ENCODE results near the gene CAMK2B.
"Not testable (repeated sequence)": the region's sequence is repeated elsewhere in the genome, so short reads cannot be mapped to it uniquely, and the experiment has no call there.

The CAMK2B gene

DNA sequence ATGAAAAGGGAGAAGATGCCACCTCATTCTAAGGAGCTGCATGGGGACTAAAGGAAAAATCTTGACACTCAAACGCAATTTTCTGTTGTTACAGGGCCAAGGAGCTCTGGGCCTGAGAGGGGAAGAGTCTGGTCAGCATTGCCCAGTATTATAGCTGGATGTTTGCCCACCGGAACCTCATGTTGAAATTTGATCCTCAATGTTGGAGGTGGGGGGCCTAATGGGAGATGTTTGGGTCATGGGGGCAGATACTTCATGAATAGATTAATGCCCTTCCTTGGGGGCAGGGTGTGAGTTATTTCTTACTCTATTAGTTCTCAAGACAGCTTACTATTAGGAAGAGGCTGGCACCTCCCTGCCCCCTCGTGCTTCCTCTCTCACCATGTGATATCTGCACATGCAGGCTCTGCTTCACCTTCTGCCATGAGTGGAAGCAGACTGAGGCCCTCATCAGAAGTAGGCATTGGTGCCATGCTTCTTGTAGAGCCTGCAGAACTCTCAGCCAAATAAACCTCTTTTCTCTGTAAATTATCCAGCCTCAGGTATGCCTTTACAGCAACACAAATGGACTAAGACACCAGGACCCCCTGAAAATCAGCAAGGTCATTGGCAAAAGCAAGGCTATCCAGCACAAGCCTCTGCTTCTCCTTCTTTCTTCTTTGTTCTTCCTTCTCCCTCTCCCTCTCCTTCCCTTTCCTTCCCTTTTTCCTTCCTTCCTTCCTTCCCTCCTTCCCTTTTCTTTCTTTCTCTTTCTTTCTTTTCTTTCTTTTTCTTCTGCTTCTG lies 151.3 kb downstream of the CAMK2B start:
- Mint-ChIP-seq H3K4me1 (peaks cover 18% of the 10 kb centered on the region), H3K27me3 (ENCODE audit: low read depth, poor library complexity) (peaks cover 75% of the 10 kb centered on the region), H3K27ac (no peak overlapping the region), H3K9me3 (peaks cover 17% of the 10 kb centered on the region), H3K4me3 (no peak overlapping the region), H3K36me3 (ENCODE audit: low read depth) (no peaks in the 10 kb centered on the region)
- DNase-seq: no peak
- TF ChIP-seq CTCF (IDR thresholded peaks at IDR 0.05): no peak

DNA sequence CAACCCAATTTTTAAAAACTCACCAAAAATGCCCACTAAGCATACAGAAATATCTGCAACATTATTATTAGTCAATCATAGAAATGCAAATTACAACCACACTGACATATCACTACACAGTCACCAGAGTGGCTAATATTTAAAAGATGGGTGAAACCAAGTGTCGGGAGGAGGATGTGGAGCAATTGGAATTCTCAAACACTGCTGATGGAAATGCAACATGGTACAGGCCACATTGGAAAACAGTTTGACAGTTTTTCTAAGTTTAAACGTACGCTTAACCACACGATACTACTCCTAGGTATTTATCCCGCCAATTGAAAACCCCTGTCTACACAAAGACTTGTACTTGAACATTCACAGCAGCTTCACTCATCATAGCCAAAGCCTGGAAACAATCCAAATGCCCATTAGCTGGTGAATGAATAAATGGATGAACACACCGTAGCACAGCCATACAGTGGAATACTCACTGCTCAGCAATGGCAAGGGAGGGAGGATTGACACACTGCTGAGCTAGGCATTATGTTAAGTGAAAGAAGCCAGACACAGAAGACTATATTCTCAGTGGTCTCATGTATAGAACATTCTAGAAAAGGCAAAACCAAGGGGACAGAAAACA lies 152.5 kb downstream of the CAMK2B start:
- TF ChIP-seq CTCF (IDR thresholded peaks at IDR 0.05): no peak
- no peak overlapping the region for H3K4me3 Mint-ChIP-seq
- peaks cover 22% of the 10 kb centered on the region for H3K9me3 Mint-ChIP-seq
- peaks cover 72% of the 10 kb centered on the region for H3K27me3 Mint-ChIP-seq (ENCODE audit: low read depth, poor library complexity)
- no peak for DNase-seq
- H3K4me1 Mint-ChIP-seq: peaks cover 16% of the 10 kb centered on the region
- H3K36me3 Mint-ChIP-seq (ENCODE audit: low read depth): no peaks in the 10 kb centered on the region
- H3K27ac Mint-ChIP-seq: no peak overlapping the region

- Mint-ChIP-seq H3K36me3 (ENCODE audit: low read depth) (no peaks in the 10 kb centered on the region), H3K27me3 (ENCODE audit: low read depth, poor library complexity) (peaks cover 74% of the 10 kb centered on the region), H3K4me1 (peaks cover 13% of the 10 kb centered on the region), H3K27ac (no peak overlapping the region), H3K4me3 (no peak overlapping the region), H3K9me3 (peaks cover 22% of the 10 kb centered on the region)
- DNase-seq: no peak
- TF ChIP-seq CTCF (IDR thresholded peaks at IDR 0.05): no peak
These were observed 153.0 kb downstream of the CAMK2B start for GRCh38 chr7:44172352-44172751.

DNA sequence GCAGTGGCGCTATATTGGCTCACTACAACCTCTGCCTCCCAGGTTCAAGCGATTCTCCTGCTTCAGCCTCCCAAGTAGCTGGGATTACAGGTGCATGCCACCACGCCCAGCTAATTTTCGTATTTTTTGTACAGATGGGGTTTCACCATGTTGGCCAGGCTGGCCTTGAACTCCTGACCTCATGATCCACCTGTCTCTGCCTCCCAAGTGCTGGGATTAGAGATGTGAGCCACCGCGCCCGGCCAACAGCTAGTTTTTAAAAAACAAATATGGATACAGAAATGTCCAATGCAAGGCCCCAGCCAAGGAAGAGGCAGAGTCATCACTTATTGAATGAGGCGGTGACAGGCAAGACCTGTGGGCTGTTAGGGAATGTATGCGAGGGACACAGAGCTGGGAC lies 153.5 kb downstream of the CAMK2B start:
- not testable (repeated sequence) for DNase-seq
- H3K9me3 Mint-ChIP-seq: peaks cover 26% of the 10 kb centered on the region

GRCh38 chr7:44167920-44168319 lies 157.5 kb downstream of the CAMK2B start:
- DNase-seq: no peak
- Mint-ChIP-seq H3K4me3 (no peak overlapping the region), H3K27ac (no peak overlapping the region), H3K4me1 (peaks cover 8% of the 10 kb centered on the region), H3K9me3 (peaks cover 39% of the 10 kb centered on the region), H3K36me3 (ENCODE audit: low read depth) (peaks cover 6% of the 10 kb centered on the region), H3K27me3 (ENCODE audit: low read depth, poor library complexity) (peaks cover 58% of the 10 kb centered on the region)
- no peak for TF ChIP-seq CTCF (IDR thresholded peaks at IDR 0.05)

More for the DNA sequence above, 153.5 kb downstream of the CAMK2B start:
- Mint-ChIP-seq H3K27me3 (ENCODE audit: low read depth, poor library complexity) (peaks cover 74% of the 10 kb centered on the region), H3K4me1 (peaks cover 13% of the 10 kb centered on the region)
- not testable (repeated sequence) for H3K27ac Mint-ChIP-seq; H3K36me3 Mint-ChIP-seq (ENCODE audit: low read depth); H3K4me3 Mint-ChIP-seq
